HG03175 (cell line): ENCODE measurements around the gene HRH3.

Experiments
- ATAC-seq: cut with Tn5 transposase; IDR thresholded peaks from one replicate; pipeline ENCODE4 v1.9.1; 2021; ENCODE audit warnings: mild to moderate bottlenecking, moderate library complexity; ENCODE audit not compliant: unreplicated experiment

HRH3 gene

GRCh38 chr20:62216636-62217566, 3.2 kb downstream of the HRH3 start:
- ATAC-seq = no peak

GRCh38 chr20:62215991-62216635, 4.0 kb downstream of the HRH3 start:
- ATAC-seq = no peak

GRCh38 chr20:62215020-62215990, 4.8 kb downstream of the HRH3 start:
- no peak for ATAC-seq

GRCh38 chr20:62214067-62214466, 6.0 kb downstream of the HRH3 start:
- no peak for ATAC-seq

GRCh38 chr20:62212299-62212698, 7.8 kb downstream of the HRH3 start:
- no peak for ATAC-seq

GRCh38 chr20:62211769-62212288, 8.2 kb downstream of the HRH3 start:
- ATAC-seq = no peak

- ATAC-seq = no peak
These were observed 8.9 kb downstream of the HRH3 start for GRCh38 chr20:62211216-62211615.

GRCh38 chr20:62210496-62210855, 9.6 kb downstream of the HRH3 start:
- ATAC-seq = no peak

GRCh38 chr20:62209850-62210495, 10.1 kb downstream of the HRH3 start:
- no peak for ATAC-seq

- ATAC-seq = no peak
These were observed 11.0 kb downstream of the HRH3 start for GRCh38 chr20:62208795-62209755.

GRCh38 chr20:62208061-62208794, 11.8 kb downstream of the HRH3 start:
- ATAC-seq = no peak

GRCh38 chr20:62206388-62206775, 13.7 kb downstream of the HRH3 start:
- ATAC-seq = no peak

GRCh38 chr20:62205618-62206387, 14.3 kb downstream of the HRH3 start:
- ATAC-seq = no peak

- no peak for ATAC-seq
These were observed 16.6 kb downstream of the HRH3 start for GRCh38 chr20:62203378-62204030.

- no peak for ATAC-seq
These were observed 17.3 kb downstream of the HRH3 start for GRCh38 chr20:62202676-62203377.

GRCh38 chr20:62202083-62202395, 18.0 kb downstream of the HRH3 start:
- ATAC-seq = peak; percentile 32
